ENCODE data around the gene ZNF414. TPM values are rescaled to one million over a fixed set of nuclear protein-coding genes. Genes with fewer than 3 reads are reported as not detected.
"Not testable (repeated sequence)": the region's sequence is repeated elsewhere in the genome, so short reads cannot be mapped to it uniquely, and the experiment has no call there.

The ZNF414 gene
- total RNA-seq, 2 donors from 2014 or later, result 22.6 to 23.7 TPM

- no peak for DNase-seq
- Histone ChIP-seq H3K9me3 (ENCODE audit: control insufficient read depth, low read length) (no peaks in the 10 kb centered on the region), H3K27ac (ENCODE audit: low read depth, low read length) (no peak overlapping the region), H3K36me3 (ENCODE audit: control insufficient read depth, insufficient read depth, low read length) (no peaks in the 10 kb centered on the region), H3K4me3 (ENCODE audit: low read length) (no peak overlapping the region), H3K4me1 (ENCODE audit: control insufficient read depth, insufficient read depth, low read length) (no peaks in the 10 kb centered on the region), H3K9ac (ENCODE audit: extremely low read depth, low read length, poor library complexity, severe bottlenecking) (no peak overlapping the region), H3K27me3 (ENCODE audit: control insufficient read depth, insufficient read depth, low read length, poor library complexity, severe bottlenecking) (no peaks in the 10 kb centered on the region)
- TF ChIP-seq, protein P1, sequence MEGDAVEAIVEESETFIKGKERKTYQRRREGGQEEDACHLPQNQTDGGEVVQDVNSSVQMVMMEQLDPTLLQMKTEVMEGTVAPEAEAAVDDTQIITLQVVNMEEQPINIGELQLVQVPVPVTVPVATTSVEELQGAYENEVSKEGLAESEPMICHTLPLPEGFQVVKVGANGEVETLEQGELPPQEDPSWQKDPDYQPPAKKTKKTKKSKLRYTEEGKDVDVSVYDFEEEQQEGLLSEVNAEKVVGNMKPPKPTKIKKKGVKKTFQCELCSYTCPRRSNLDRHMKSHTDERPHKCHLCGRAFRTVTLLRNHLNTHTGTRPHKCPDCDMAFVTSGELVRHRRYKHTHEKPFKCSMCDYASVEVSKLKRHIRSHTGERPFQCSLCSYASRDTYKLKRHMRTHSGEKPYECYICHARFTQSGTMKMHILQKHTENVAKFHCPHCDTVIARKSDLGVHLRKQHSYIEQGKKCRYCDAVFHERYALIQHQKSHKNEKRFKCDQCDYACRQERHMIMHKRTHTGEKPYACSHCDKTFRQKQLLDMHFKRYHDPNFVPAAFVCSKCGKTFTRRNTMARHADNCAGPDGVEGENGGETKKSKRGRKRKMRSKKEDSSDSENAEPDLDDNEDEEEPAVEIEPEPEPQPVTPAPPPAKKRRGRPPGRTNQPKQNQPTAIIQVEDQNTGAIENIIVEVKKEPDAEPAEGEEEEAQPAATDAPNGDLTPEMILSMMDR (conservative IDR thresholded peaks at IDR 0.05), result no peak
- Mint-ChIP-seq H3K27ac (no peak overlapping the region), H3K27me3 (ENCODE audit: insufficient read depth) (peaks cover 21% of the 10 kb centered on the region), H3K4me3 (no peak overlapping the region), H3K9me3 (no peaks in the 10 kb centered on the region), H3K36me3 (ENCODE audit: low read depth) (no peaks in the 10 kb centered on the region), H3K4me1 (peaks cover 2% of the 10 kb centered on the region)
- 83% methylated on average over 2 of the region's 2 CpGs for WGBS, 2 experiments (ENCODE audit: insufficient coverage in 1 of 2, insufficient read length in 1 of 2)
These were observed 44.4 kb upstream of the ZNF414 start for GRCh38 chr19:8558325-8558724.

DNA sequence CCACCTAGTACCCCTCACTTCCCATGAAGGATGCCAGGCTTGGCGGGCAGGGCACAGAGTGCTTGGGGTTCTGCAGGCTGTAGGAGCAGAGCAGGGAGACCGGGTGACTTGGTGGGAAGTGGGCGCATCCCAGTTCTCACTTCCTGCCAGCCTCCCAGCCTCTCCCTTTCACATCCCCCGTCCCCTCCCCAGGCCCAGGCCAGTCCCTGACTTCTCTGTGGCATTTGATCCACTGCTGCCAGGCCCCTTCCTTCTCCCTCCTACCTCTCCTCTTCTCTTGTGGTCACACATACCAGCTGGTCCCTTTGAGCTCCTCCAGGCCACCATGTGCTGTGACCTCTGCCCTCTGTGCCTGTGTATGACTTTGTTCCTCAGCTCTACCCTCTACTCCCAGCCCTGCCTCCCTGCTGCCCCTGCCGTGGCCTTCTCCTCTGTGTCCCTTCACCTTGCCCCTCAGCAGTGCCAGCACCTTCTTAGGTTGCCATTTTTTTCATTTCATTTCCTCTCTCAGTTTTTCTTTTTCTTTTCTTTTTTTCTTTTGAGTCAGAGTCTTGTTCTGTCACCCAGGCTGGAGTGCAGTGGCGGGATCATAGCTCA, 43.8 kb upstream of the ZNF414 start:
- no peak for DNase-seq
- Mint-ChIP-seq H3K27ac (no peak overlapping the region), H3K36me3 (ENCODE audit: low read depth) (no peaks in the 10 kb centered on the region), H3K4me1 (peaks cover 2% of the 10 kb centered on the region), H3K9me3 (no peaks in the 10 kb centered on the region), H3K27me3 (ENCODE audit: insufficient read depth) (peaks cover 25% of the 10 kb centered on the region), H3K4me3 (no peak overlapping the region)
- Histone ChIP-seq H3K9me3 (ENCODE audit: control insufficient read depth, low read length) (no peaks in the 10 kb centered on the region), H3K4me1 (ENCODE audit: control insufficient read depth, insufficient read depth, low read length) (no peaks in the 10 kb centered on the region), H3K27ac (ENCODE audit: low read depth, low read length) (no peak overlapping the region), H3K9ac (ENCODE audit: extremely low read depth, low read length, poor library complexity, severe bottlenecking) (no peak overlapping the region), H3K36me3 (ENCODE audit: control insufficient read depth, insufficient read depth, low read length) (no peaks in the 10 kb centered on the region), H3K4me3 (ENCODE audit: low read length) (no peak overlapping the region), H3K27me3 (ENCODE audit: control insufficient read depth, insufficient read depth, low read length, poor library complexity, severe bottlenecking) (no peaks in the 10 kb centered on the region)
- WGBS, 2 experiments (ENCODE audit: insufficient coverage in 1 of 2, insufficient read length in 1 of 2), result 79 to 86% methylated on average over 5 of the region's 6 CpGs
- TF ChIP-seq, protein P1 (conservative IDR thresholded peaks at IDR 0.05), result no peak

GRCh38 chr19:8553729-8554128, 39.8 kb upstream of the ZNF414 start:
- H3K27me3 ChIP-seq (ENCODE audit: control insufficient read depth, insufficient read depth, low read length, poor library complexity, severe bottlenecking); H3K27ac ChIP-seq (ENCODE audit: low read depth, low read length); H3K4me1 Mint-ChIP-seq; H3K36me3 ChIP-seq (ENCODE audit: control insufficient read depth, insufficient read depth, low read length); H3K9me3 Mint-ChIP-seq; H3K4me1 ChIP-seq (ENCODE audit: control insufficient read depth, insufficient read depth, low read length); H3K4me3 ChIP-seq (ENCODE audit: low read length); H3K9ac ChIP-seq (ENCODE audit: extremely low read depth, low read length, poor library complexity, severe bottlenecking); H3K27ac Mint-ChIP-seq; DNase-seq; H3K9me3 ChIP-seq (ENCODE audit: control insufficient read depth, low read length); H3K4me3 Mint-ChIP-seq; H3K36me3 Mint-ChIP-seq (ENCODE audit: low read depth): not testable (repeated sequence)
- H3K27me3 Mint-ChIP-seq (ENCODE audit: insufficient read depth), result peaks cover 27% of the 10 kb centered on the region
- WGBS, 2 experiments (ENCODE audit: insufficient coverage in 1 of 2, insufficient read length in 1 of 2), result 91 to 100% methylated on average over 2 to 6 of the region's 7 CpGs

- H3K9me3 ChIP-seq (ENCODE audit: control insufficient read depth, low read length), result no peaks in the 10 kb centered on the region
- TF ChIP-seq, protein P1 (conservative IDR thresholded peaks at IDR 0.05), result no peak
- H3K4me3 ChIP-seq (ENCODE audit: low read length), result no peak overlapping the region
- peak; percentile 83 for DNase-seq
- H3K4me1 ChIP-seq (ENCODE audit: control insufficient read depth, insufficient read depth, low read length), result no peaks in the 10 kb centered on the region
- peaks cover 25% of the 10 kb centered on the region for H3K27me3 Mint-ChIP-seq (ENCODE audit: insufficient read depth)
- peaks cover 3% of the 10 kb centered on the region for H3K9me3 Mint-ChIP-seq
- peaks cover 7% of the 10 kb centered on the region for H3K36me3 Mint-ChIP-seq (ENCODE audit: low read depth)
- 90 to 98% methylated on average over 5 to 10 of the region's 10 CpGs for WGBS, 2 experiments (ENCODE audit: insufficient coverage in 1 of 2, insufficient read length in 1 of 2)
- no peak overlapping the region for H3K27ac Mint-ChIP-seq
- no peaks in the 10 kb centered on the region for H3K27me3 ChIP-seq (ENCODE audit: control insufficient read depth, insufficient read depth, low read length, poor library complexity, severe bottlenecking)
- no peaks in the 10 kb centered on the region for H3K36me3 ChIP-seq (ENCODE audit: control insufficient read depth, insufficient read depth, low read length)
- no peak overlapping the region for H3K4me3 Mint-ChIP-seq
- no peak overlapping the region for H3K27ac ChIP-seq (ENCODE audit: low read depth, low read length)
- peaks cover 2% of the 10 kb centered on the region for H3K4me1 Mint-ChIP-seq
- H3K9ac ChIP-seq (ENCODE audit: extremely low read depth, low read length, poor library complexity, severe bottlenecking), result no peak overlapping the region
These were observed 38.8 kb upstream of the ZNF414 start for GRCh38 chr19:8552810-8553209.
